B cell (primary cell): ENCODE measurements around the gene NPM3. TPM values are rescaled to one million over a fixed set of nuclear protein-coding genes. Genes with fewer than 3 reads are reported as not detected.

Source experiments
- ATAC-seq: fragments of 200-7000 bp; cut with Tn5 transposase; one replicate; pipeline ENCODE4 v1.10.0; 2021; ENCODE audit warnings: low read depth, mild to moderate bottlenecking, moderate number of reproducible peaks, moderate library complexity
- CTCF ChIA-PET: fragments of 350-600 bp; sonication (Branson Sonifier 250); formaldehyde crosslinking; loops from one replicate; lab custom pipeline; 2021; ENCODE audit warnings: antibody characterized with exemption, inconsistent platforms; lab: Charles Lee
- POLR2A ChIA-PET: fragments of 350-600 bp; sonication (Branson Sonifier 250); formaldehyde crosslinking; loops from one replicate; lab custom pipeline; 2021; ENCODE audit warnings: antibody characterized with exemption; lab: Charles Lee
- DNase-seq: peaks from one replicate; pipeline ENCODE4 v3.0.0; 2013
- H2AFZ ChIP-seq: 2 replicates; pipeline ENCODE4 v1.6.1; 2012; ENCODE audit warnings: mild to moderate bottlenecking, low read depth, low read length; ENCODE audit not compliant: insufficient read depth, poor library complexity, severe bottlenecking
- H3K27ac ChIP-seq, 2 donors: 1 replicate in 1 of 2; 2 replicates in 1 of 2; pipeline ENCODE4 v1.5.1; 2012 to 2013; ENCODE audit warnings: low read length in 2 of 2, mild to moderate bottlenecking in 2 of 2, moderate library complexity in 1 of 2
- H3K27me3 ChIP-seq, 4 experiments: fragments of 200-600 bp in 1 of 4; sonication (generic) in 1 of 4; replicated peaks in 1 of 4; 1 replicate in 2 of 4; 2 replicates in 2 of 4; pipeline versions ENCODE4 v1.6.1 to v1.7.0; 2013 to 2016; ENCODE audit warnings: low read length in 3 of 4, mild to moderate bottlenecking in 2 of 4, mixed read lengths in 1 of 4, moderate library complexity in 1 of 4; ENCODE audit not compliant: insufficient read depth in 4 of 4, control insufficient read depth in 3 of 4; ENCODE audit errors: control extremely low read depth in 1 of 4
- H3K36me3 ChIP-seq, 2 experiments: replicated peaks in 1 of 2; 1 replicate in 1 of 2; 2 replicates in 1 of 2; pipeline versions ENCODE4 v1.6.1 to v1.7.1; 2013; ENCODE audit warnings: low read length in 1 of 2; ENCODE audit not compliant: insufficient read depth in 2 of 2, control insufficient read depth in 1 of 2; ENCODE audit errors: control extremely low read depth in 1 of 2, extremely low read depth in 1 of 2
- H3K4me1 ChIP-seq, 2 donors: fragments of 200-600 bp in 1 of 2; sonication (generic) in 1 of 2; 1 replicate in 1 of 2; 2 replicates in 1 of 2; pipeline versions ENCODE4 v1.5.1 to v1.6.1; 2013 to 2017; ENCODE audit warnings: low read length in 2 of 2; ENCODE audit not compliant: control insufficient read depth in 2 of 2, insufficient read depth in 2 of 2
- H3K4me2 ChIP-seq: replicated peaks from 2 replicates; pipeline ENCODE3; 2012; ENCODE audit warnings: mild to moderate bottlenecking, low read depth, low read length; ENCODE audit not compliant: poor library complexity, severe bottlenecking
- H3K4me3 ChIP-seq, 5 experiments: fragments of 200-600 bp in 1 of 5; sonication (generic) in 1 of 5; 1 replicate in 3 of 5; 2 replicates in 2 of 5; pipeline versions ENCODE4 v1.5.1 to v1.7.0; 2011 to 2016; ENCODE audit warnings: low read length in 4 of 5, mild to moderate bottlenecking in 4 of 5, low read depth in 2 of 5, control low read depth in 1 of 5, moderate library complexity in 1 of 5; ENCODE audit not compliant: insufficient read depth in 1 of 5; ENCODE audit errors: control extremely low read depth in 1 of 5, extremely low read depth in 1 of 5
- H3K79me2 ChIP-seq: fragments of 200-600 bp; sonication (generic); one replicate; pipeline ENCODE4 v1.6.0; 2016; ENCODE audit warnings: low read length; ENCODE audit not compliant: control insufficient read depth, insufficient read depth
- H3K9ac ChIP-seq: fragments of 200-600 bp; sonication (generic); 2 replicates; pipeline ENCODE4 v1.6.1; 2017; ENCODE audit warnings: mild to moderate bottlenecking, low read length, moderate library complexity
- H3K9me3 ChIP-seq, 3 donors: one replicate each; pipeline versions ENCODE4 v1.6.1 to v1.7.1; 2013; ENCODE audit warnings: low read length in 2 of 3; ENCODE audit not compliant: control insufficient read depth in 2 of 3, insufficient read depth in 1 of 3; ENCODE audit errors: control extremely low read depth in 1 of 3
- H4K20me1 ChIP-seq: 2 replicates; pipeline ENCODE4 v1.6.0; 2012; ENCODE audit warnings: mild to moderate bottlenecking, low read length; ENCODE audit not compliant: insufficient read depth, control insufficient read depth, poor library complexity, severe bottlenecking
- H3K27ac Mint-ChIP-seq: one replicate; pipeline ENCODE4 v1.8.0; 2021; ENCODE audit warnings: mixed read lengths
- H3K27me3 Mint-ChIP-seq: one replicate; pipeline ENCODE4 v1.8.0; 2021; ENCODE audit warnings: mixed read lengths
- H3K4me1 Mint-ChIP-seq: one replicate; pipeline ENCODE4 v1.8.0; 2021; ENCODE audit warnings: mixed read lengths
- H3K4me3 Mint-ChIP-seq: one replicate; pipeline ENCODE4 v1.8.0; 2021; ENCODE audit warnings: mixed read lengths
- H3K9me3 Mint-ChIP-seq: one replicate; pipeline ENCODE4 v1.8.0; 2022; ENCODE audit warnings: mixed read lengths; ENCODE audit not compliant: insufficient read depth
- CTCF ChIP-seq: fragments of 200-600 bp; IDR thresholded peaks from one replicate; pipeline ENCODE4 v1.8.0; 2022; ENCODE audit warnings: antibody characterized with exemption, mild to moderate bottlenecking
- EZH2 ChIP-seq: IDR thresholded peaks from 2 replicates; pipeline ENCODE4 v1.6.1; 2012; ENCODE audit warnings: borderline replicate concordance, low read depth, mild to moderate bottlenecking, moderate library complexity, low read length; ENCODE audit not compliant: insufficient read depth, poor library complexity, severe bottlenecking
- WGBS: methylation state at CpG from one replicate; pipeline ENCODE4 v1.1.5; 2013; ENCODE audit warnings: missing lambda C conversion rate; ENCODE audit not compliant: insufficient coverage; 5-methylcytosine and 5-hydroxymethylcytosine counted together
- intact Hi-C: fragments of 100-400 bp; cut with micrococcal nuclease; formaldehyde crosslinking; loops from one replicate; pipeline ENCODE4 v1.10.0; 2022
- polyA plus RNA-seq: library from polyadenylated mRNA; depleted of rRNA; stranded (reverse); fragments of >200 nt; gene quantifications from 2 replicates; pipeline ENCODE4 v1.2.3, GENCODE V29; 2012
- total RNA-seq, 2 donors: library from RNA; stranded (reverse); fragments of 120-200 nt in 1 of 2; gene quantifications; 1 replicate in 1 of 2; 2 replicates in 1 of 2; pipeline versions ENCODE4 v1.2.3 to v1.2.4, GENCODE V29; 2013 to 2022

Gene NPM3
- total and polyA plus RNA-seq, 2 donors (not counting 1 experiment from before 2014, with no cell fraction given): 7.7 to 13.5 TPM

GRCh38 chr10:101736666-101737065, 46.6 kb downstream of the NPM3 start:
- no peaks in the 10 kb centered on the region for H3K36me3 ChIP-seq
- H3K4me1 ChIP-seq: no peaks in the 10 kb centered on the region
- H3K27me3 ChIP-seq: peaks cover 0 to 21% (median 0%) of the 10 kb centered on the region in 4 experiments
- H3K4me3 ChIP-seq: no peak overlapping the region
- intact Hi-C loops: no loop called here
- Mint-ChIP-seq H3K27me3 (peaks cover 34% of the 10 kb centered on the region), H3K9me3 (no peaks in the 10 kb centered on the region), H3K4me3 (no peak overlapping the region), H3K27ac (no peak overlapping the region), H3K4me1 (no peaks in the 10 kb centered on the region)
- no peak for TF ChIP-seq CTCF
- no peak for TF ChIP-seq EZH2
- H3K4me2 ChIP-seq: no peak overlapping the region
- H3K9me3 ChIP-seq: peaks cover 0 to 3% (median 2%) of the 10 kb centered on the region in 3 donors
- no peak overlapping the region for H3K9ac ChIP-seq
- ATAC-seq (no peak), DNase-seq (no peak)
- no peak overlapping the region for H2AFZ ChIP-seq
- WGBS: 47% methylated on average over 1 of the region's 3 CpGs
- H3K79me2 ChIP-seq: no peaks in the 10 kb centered on the region
- ChIA-PET POLR2A (no interaction called here), CTCF (no interaction called here)
- H4K20me1 ChIP-seq: no peaks in the 10 kb centered on the region
- no peak overlapping the region for H3K27ac ChIP-seq

- Histone ChIP-seq H3K27ac (no peak overlapping the region), H3K36me3 (no peaks in the 10 kb centered on the region), H2AFZ (no peak overlapping the region), H3K4me3 (no peak overlapping the region), H3K27me3 (peaks cover 0 to 6% (median 0%) of the 10 kb centered on the region in 4 experiments), H3K4me1 (no peaks in the 10 kb centered on the region), H4K20me1 (no peaks in the 10 kb centered on the region), H3K9ac (no peak overlapping the region), H3K9me3 (no peaks in the 10 kb centered on the region), H3K4me2 (no peak overlapping the region), H3K79me2 (no peaks in the 10 kb centered on the region)
- Mint-ChIP-seq H3K4me3 (no peak overlapping the region), H3K27ac (no peak overlapping the region), H3K4me1 (no peaks in the 10 kb centered on the region), H3K27me3 (peaks cover 19% of the 10 kb centered on the region), H3K9me3 (no peaks in the 10 kb centered on the region)
- TF ChIP-seq CTCF: no peak
- TF ChIP-seq EZH2: no peak
- no CpG with 5 or more reads among the region's 1 CpG for WGBS
- ChIA-PET CTCF (interaction anchor here (0.6 kb wide), 1 partner anchor 813 kb away, joined by 3 read pairs; no protein-coding TSS in a partner anchor), POLR2A (interaction anchor here (0.5 kb wide), 1 partner anchor 366 kb away, joined by 3 read pairs; no protein-coding TSS in a partner anchor)
- ATAC-seq (no peak), DNase-seq (no peak)
- intact Hi-C loops: no loop called here
Observed at GRCh38 chr10:101732096-101732495, 51.1 kb downstream of the NPM3 start.

Other genes with a start within 250 kb of the NPM3 start
- 46.7 TPM in 2 replicates for gene POLL, start 195.2 kb downstream of the NPM3 start, total RNA-seq
- 35.2 and 46.0 TPM in 2 replicates for gene POLL, start 195.2 kb downstream of the NPM3 start, polyA plus RNA-seq
- 1.6 and 2.2 TPM in 2 replicates for gene DPCD, start 195.1 kb downstream of the NPM3 start, total RNA-seq
- gene DPCD, start 195.1 kb downstream of the NPM3 start, polyA plus RNA-seq: 0.88 and 2.4 TPM in 2 replicates
- 97.2 and 99.6 TPM in 2 replicates for gene FBXW4, start 88.3 kb downstream of the NPM3 start, total RNA-seq
- 72.9 and 86.2 TPM in 2 replicates for gene FBXW4, start 88.3 kb downstream of the NPM3 start, polyA plus RNA-seq
- gene FGF8, start 7.3 kb downstream of the NPM3 start, total RNA-seq: not detected in 2 replicates
- gene FGF8, start 7.3 kb downstream of the NPM3 start, polyA plus RNA-seq: 0.63 TPM in 1 of 2 replicates, not detected in the other
- 418 and 442 TPM in 2 replicates for gene OGA, start 35.0 kb upstream of the NPM3 start, total RNA-seq
- 128 and 288 TPM in 2 replicates for gene OGA, start 35.0 kb upstream of the NPM3 start, polyA plus RNA-seq
- gene KCNIP2, start 60.4 kb upstream of the NPM3 start, total RNA-seq: 3.5 and 7.2 TPM in 2 replicates
- 23.5 and 34.7 TPM in 2 replicates for gene KCNIP2, start 60.4 kb upstream of the NPM3 start, polyA plus RNA-seq